Measurements from ENCODE around the gene CLIP4.

Gene CLIP4

DNA sequence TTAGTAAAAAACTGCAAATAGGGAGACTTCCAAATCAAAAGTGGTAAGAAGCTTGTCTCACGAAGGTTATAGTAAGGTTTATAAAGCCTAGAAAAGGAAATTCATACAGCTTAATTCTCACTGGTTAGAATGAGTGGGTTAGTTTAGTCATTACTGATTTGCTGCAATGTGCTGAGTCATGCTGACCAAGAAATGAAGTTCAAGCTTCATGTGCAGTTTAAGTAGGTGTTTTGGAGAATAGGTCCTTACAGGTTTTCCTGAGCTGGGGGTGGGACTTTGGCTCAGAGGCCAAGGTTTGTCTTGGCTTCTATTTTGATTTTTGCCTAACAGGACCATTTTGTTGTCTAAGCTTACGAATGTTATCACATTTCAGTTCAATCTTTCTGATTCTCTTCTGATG is 15.1 kb downstream of the CLIP4 start:
- Histone ChIP-seq H3K27me3 (ENCODE audit: control insufficient read depth in 1 of 2, insufficient read depth in 2 of 2, low read length in 2 of 2) (no peaks in the 10 kb centered on the region), H3K4me1 (ENCODE audit: control insufficient read depth in 1 of 2, insufficient read depth in 2 of 2, low read length in 2 of 2) (no peaks in the 10 kb centered on the region), H3K4me3 (ENCODE audit: low read depth in 1 of 2, low read length in 2 of 2) (no peak overlapping the region), H3K36me3 (ENCODE audit: control insufficient read depth in 1 of 2, insufficient read depth in 2 of 2, low read length in 2 of 2) (no peaks in the 10 kb centered on the region), H3K9ac (ENCODE audit: low read depth in 1 of 2, low read length in 2 of 2) (no peak overlapping the region), H3K9me3 (ENCODE audit: control insufficient read depth in 1 of 2, low read length in 2 of 2) (peaks cover 0 to 1% of the 10 kb centered on the region in 2 donors), H3K27ac (ENCODE audit: low read depth, low read length) (no peak overlapping the region)

DNA sequence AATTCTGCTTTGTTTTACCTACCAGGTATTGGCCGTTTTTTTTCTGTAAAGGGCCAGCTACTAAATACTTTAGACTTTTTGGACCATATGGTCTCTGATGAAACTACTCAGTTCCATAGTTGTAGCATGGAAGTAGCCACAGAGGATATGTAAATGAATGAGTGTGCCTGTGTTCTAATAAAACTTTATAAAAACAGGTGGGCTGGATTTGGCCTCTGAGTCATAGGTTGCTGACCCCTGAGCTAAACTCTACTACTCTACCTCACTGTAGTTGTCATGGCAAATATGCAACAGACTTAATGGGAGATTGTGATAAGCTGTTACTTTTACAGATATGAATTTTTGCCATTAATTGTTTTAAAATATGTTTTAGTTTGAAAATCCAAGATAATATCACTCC is 19.7 kb downstream of the CLIP4 start:
- no peaks in the 10 kb centered on the region for H3K27me3 ChIP-seq (ENCODE audit: control insufficient read depth in 1 of 2, insufficient read depth in 2 of 2, low read length in 2 of 2)
- no peaks in the 10 kb centered on the region for H3K36me3 ChIP-seq (ENCODE audit: control insufficient read depth in 1 of 2, insufficient read depth in 2 of 2, low read length in 2 of 2)
- H3K4me1 ChIP-seq (ENCODE audit: control insufficient read depth in 1 of 2, insufficient read depth in 2 of 2, low read length in 2 of 2): no peaks in the 10 kb centered on the region
- no peak overlapping the region for H3K27ac ChIP-seq (ENCODE audit: low read depth, low read length)
- no peak overlapping the region for H3K4me3 ChIP-seq (ENCODE audit: low read depth in 1 of 2, low read length in 2 of 2)
- no peak overlapping the region for H3K9ac ChIP-seq (ENCODE audit: low read depth in 1 of 2, low read length in 2 of 2)
- H3K9me3 ChIP-seq (ENCODE audit: control insufficient read depth in 1 of 2, low read length in 2 of 2): peaks cover 0 to 4% of the 10 kb centered on the region in 2 donors

DNA sequence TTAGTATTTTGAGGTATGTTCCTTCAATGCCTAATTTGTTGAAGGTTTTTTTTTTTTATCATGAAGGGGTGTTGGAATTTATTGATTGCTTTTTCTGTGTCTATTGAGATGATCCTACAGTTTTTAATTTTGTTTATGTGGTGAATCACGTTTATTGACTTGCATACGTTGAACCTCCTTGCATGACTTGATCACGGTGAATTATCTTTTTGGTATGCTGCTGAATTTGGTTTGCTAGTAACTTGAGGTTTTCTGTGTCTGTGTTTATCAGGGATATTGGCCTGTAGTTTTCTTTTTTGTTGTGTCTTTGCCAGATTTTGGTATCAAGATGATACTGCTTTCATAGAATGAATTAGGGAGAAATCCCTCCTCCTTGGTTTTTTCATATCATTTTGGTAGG is 23.9 kb downstream of the CLIP4 start:
- Histone ChIP-seq H3K4me1 (ENCODE audit: control insufficient read depth in 1 of 2, insufficient read depth in 2 of 2, low read length in 2 of 2) (no peaks in the 10 kb centered on the region), H3K9me3 (ENCODE audit: control insufficient read depth in 1 of 2, low read length in 2 of 2) (peaks cover 0 to 4% of the 10 kb centered on the region in 2 donors), H3K27ac (ENCODE audit: low read depth, low read length) (no peak overlapping the region), H3K36me3 (ENCODE audit: control insufficient read depth in 1 of 2, insufficient read depth in 2 of 2, low read length in 2 of 2) (peaks cover 6 to 8% of the 10 kb centered on the region in 2 donors), H3K9ac (ENCODE audit: low read depth in 1 of 2, low read length in 2 of 2) (no peak overlapping the region), H3K27me3 (ENCODE audit: control insufficient read depth in 1 of 2, insufficient read depth in 2 of 2, low read length in 2 of 2) (no peaks in the 10 kb centered on the region), H3K4me3 (ENCODE audit: low read depth in 1 of 2, low read length in 2 of 2) (no peak overlapping the region)

DNA sequence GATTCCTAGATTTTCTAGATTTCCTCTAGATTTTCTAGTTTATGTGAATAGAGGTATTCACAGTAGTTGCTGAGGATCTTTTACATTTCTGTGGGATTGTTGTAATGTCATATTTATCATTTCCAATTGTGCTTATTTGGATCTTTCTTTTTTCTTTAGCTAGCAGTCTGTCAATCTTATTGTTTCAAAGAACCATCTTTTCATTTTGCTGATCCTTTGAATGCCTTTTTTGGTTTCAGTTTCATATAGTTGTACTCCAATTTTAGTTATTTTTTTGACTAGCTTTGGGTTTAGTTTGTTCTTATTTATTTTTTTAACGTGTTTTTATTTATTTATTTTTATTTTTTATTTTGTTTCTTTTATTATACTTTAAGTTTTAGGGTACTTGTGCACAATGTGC is 24.5 kb downstream of the CLIP4 start:
- Histone ChIP-seq H3K27ac (ENCODE audit: low read depth, low read length) (no peak overlapping the region), H3K36me3 (ENCODE audit: control insufficient read depth in 1 of 2, insufficient read depth in 2 of 2, low read length in 2 of 2) (peaks cover 6 to 8% of the 10 kb centered on the region in 2 donors), H3K9ac (ENCODE audit: low read depth in 1 of 2, low read length in 2 of 2) (no peak overlapping the region), H3K4me1 (ENCODE audit: control insufficient read depth in 1 of 2, insufficient read depth in 2 of 2, low read length in 2 of 2) (no peaks in the 10 kb centered on the region), H3K9me3 (ENCODE audit: control insufficient read depth in 1 of 2, low read length in 2 of 2) (peaks cover 0 to 4% of the 10 kb centered on the region in 2 donors), H3K27me3 (ENCODE audit: control insufficient read depth in 1 of 2, insufficient read depth in 2 of 2, low read length in 2 of 2) (no peaks in the 10 kb centered on the region), H3K4me3 (ENCODE audit: low read depth in 1 of 2, low read length in 2 of 2) (no peak overlapping the region)

DNA sequence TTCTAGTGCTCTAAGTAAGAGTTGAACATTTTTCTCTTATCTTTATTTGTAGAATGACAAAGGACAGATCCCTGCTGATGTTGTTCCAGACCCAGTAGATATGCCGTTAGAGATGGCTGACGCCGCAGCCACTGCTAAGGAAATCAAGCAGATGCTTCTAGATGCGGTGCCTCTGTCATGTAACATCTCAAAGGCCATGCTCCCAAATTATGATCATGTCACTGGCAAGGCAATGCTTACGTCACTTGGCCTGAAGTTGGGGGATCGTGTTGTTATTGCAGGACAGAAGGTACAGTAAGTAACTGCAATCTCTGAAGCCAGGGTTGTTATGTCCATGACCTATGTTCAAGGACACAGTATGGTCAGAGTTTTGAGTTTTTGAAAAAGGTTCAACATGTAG is 28.4 kb downstream of the CLIP4 start:
- Histone ChIP-seq H3K9ac (ENCODE audit: low read depth in 1 of 2, low read length in 2 of 2) (no peak overlapping the region), H3K4me3 (ENCODE audit: low read depth in 1 of 2, low read length in 2 of 2) (no peak overlapping the region), H3K9me3 (ENCODE audit: control insufficient read depth in 1 of 2, low read length in 2 of 2) (no peaks in the 10 kb centered on the region), H3K27ac (ENCODE audit: low read depth, low read length) (no peak overlapping the region), H3K36me3 (ENCODE audit: control insufficient read depth in 1 of 2, insufficient read depth in 2 of 2, low read length in 2 of 2) (peaks cover 6 to 8% of the 10 kb centered on the region in 2 donors), H3K27me3 (ENCODE audit: control insufficient read depth in 1 of 2, insufficient read depth in 2 of 2, low read length in 2 of 2) (no peaks in the 10 kb centered on the region), H3K4me1 (ENCODE audit: control insufficient read depth in 1 of 2, insufficient read depth in 2 of 2, low read length in 2 of 2) (no peaks in the 10 kb centered on the region)

DNA sequence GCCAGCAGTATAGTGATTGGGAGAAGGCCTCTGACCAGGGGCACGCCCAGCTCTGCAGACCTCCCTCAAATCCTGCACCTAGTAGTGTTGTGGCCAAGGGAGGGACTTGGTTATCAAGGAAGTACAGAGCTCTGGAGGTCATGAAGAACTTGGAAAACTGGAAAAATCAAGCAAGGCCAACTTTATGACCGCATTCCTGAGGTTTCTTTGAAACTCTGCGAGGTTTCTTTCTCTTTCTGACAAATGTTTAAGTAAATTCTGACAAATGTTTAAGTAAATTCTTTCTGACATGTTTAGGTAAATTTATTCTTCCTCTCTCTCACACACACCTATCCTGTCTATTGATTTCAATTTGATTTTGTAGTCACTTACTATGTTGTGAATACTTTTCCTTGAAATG is 31.0 kb downstream of the CLIP4 start:
- peaks cover 6 to 8% of the 10 kb centered on the region in 2 donors for H3K36me3 ChIP-seq (ENCODE audit: control insufficient read depth in 1 of 2, insufficient read depth in 2 of 2, low read length in 2 of 2)
- H3K4me1 ChIP-seq (ENCODE audit: control insufficient read depth in 1 of 2, insufficient read depth in 2 of 2, low read length in 2 of 2): no peaks in the 10 kb centered on the region
- no peak overlapping the region for H3K4me3 ChIP-seq (ENCODE audit: low read depth in 1 of 2, low read length in 2 of 2)
- no peak overlapping the region for H3K27ac ChIP-seq (ENCODE audit: low read depth, low read length)
- no peaks in the 10 kb centered on the region for H3K27me3 ChIP-seq (ENCODE audit: control insufficient read depth in 1 of 2, insufficient read depth in 2 of 2, low read length in 2 of 2)
- H3K9me3 ChIP-seq (ENCODE audit: control insufficient read depth in 1 of 2, low read length in 2 of 2): no peaks in the 10 kb centered on the region
- no peak overlapping the region for H3K9ac ChIP-seq (ENCODE audit: low read depth in 1 of 2, low read length in 2 of 2)

DNA sequence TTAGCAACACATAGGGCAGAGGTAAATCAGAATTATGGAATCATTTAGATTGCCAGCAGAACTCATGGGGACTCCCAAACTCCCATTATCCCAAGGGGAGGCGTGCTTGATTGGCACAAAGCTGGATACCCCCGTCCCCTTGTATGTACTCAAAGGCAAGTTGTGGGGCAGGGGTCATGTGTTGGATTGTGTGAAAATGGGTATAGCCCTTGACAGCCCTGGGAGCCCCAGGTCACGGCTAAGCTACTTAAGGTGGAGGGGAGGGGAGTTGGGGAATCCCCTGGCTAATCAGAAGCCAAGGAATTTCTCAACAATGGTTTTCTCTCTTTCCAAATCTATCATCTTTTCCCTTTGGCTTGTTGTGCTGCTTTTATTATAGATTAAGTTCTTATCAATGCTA is 32.7 kb downstream of the CLIP4 start:
- Histone ChIP-seq H3K4me3 (ENCODE audit: low read depth in 1 of 2, low read length in 2 of 2) (no peak overlapping the region), H3K9ac (ENCODE audit: low read depth in 1 of 2, low read length in 2 of 2) (no peak overlapping the region), H3K27me3 (ENCODE audit: control insufficient read depth in 1 of 2, insufficient read depth in 2 of 2, low read length in 2 of 2) (no peaks in the 10 kb centered on the region), H3K4me1 (ENCODE audit: control insufficient read depth in 1 of 2, insufficient read depth in 2 of 2, low read length in 2 of 2) (no peaks in the 10 kb centered on the region), H3K27ac (ENCODE audit: low read depth, low read length) (no peak overlapping the region), H3K36me3 (ENCODE audit: control insufficient read depth in 1 of 2, insufficient read depth in 2 of 2, low read length in 2 of 2) (peaks cover 6 to 11% of the 10 kb centered on the region in 2 donors), H3K9me3 (ENCODE audit: control insufficient read depth in 1 of 2, low read length in 2 of 2) (no peaks in the 10 kb centered on the region)

DNA sequence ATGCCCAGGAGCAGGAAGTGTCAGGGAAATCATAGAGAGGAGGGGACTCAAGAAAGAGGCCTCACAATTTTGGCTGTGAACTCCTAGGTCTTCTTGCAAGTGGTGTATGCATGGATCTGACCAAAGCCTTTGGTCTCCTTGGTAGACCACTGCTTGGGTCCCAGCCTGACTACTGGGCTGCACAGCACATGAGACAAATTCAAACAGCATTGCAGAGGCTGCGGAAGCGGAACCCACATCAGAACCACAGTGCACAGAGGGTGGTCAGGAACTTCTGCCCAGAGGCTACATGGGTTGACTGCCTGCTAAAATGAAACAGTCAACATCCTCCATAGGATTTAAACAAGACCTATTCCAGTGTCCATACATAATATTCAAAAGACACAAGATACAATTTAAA is 39.4 kb downstream of the CLIP4 start:
- Histone ChIP-seq H3K27ac (ENCODE audit: low read depth, low read length) (no peak overlapping the region), H3K27me3 (ENCODE audit: control insufficient read depth in 1 of 2, insufficient read depth in 2 of 2, low read length in 2 of 2) (no peaks in the 10 kb centered on the region), H3K9ac (ENCODE audit: low read depth in 1 of 2, low read length in 2 of 2) (no peak overlapping the region), H3K4me3 (ENCODE audit: low read depth in 1 of 2, low read length in 2 of 2) (no peak overlapping the region), H3K9me3 (ENCODE audit: control insufficient read depth in 1 of 2, low read length in 2 of 2) (no peaks in the 10 kb centered on the region), H3K36me3 (ENCODE audit: control insufficient read depth in 1 of 2, insufficient read depth in 2 of 2, low read length in 2 of 2) (peaks cover 0 to 12% of the 10 kb centered on the region in 2 donors), H3K4me1 (ENCODE audit: control insufficient read depth in 1 of 2, insufficient read depth in 2 of 2, low read length in 2 of 2) (no peaks in the 10 kb centered on the region)

DNA sequence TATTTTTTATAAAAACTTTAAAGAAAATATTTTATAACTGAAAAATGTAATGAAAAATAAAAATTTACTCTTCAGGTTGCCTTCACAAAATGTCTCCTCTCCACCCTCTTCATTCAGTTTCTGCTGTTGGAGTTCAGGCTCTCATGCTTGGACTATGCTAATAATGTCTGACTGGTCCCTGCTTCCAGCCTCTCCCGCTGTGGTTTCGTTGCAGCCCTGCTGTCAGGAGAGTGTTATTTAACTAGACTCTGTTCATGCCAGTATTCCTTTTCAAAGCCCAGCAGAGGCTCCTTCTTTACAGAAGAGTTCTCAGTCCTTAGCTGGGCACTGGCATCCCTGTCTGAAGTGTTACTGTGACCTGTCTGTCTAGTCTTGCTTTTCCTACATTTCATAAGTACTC is 40.4 kb downstream of the CLIP4 start:
- Histone ChIP-seq H3K36me3 (ENCODE audit: control insufficient read depth in 1 of 2, insufficient read depth in 2 of 2, low read length in 2 of 2) (peaks cover 0 to 12% of the 10 kb centered on the region in 2 donors), H3K4me1 (ENCODE audit: control insufficient read depth in 1 of 2, insufficient read depth in 2 of 2, low read length in 2 of 2) (no peaks in the 10 kb centered on the region), H3K9me3 (ENCODE audit: control insufficient read depth in 1 of 2, low read length in 2 of 2) (no peaks in the 10 kb centered on the region), H3K4me3 (ENCODE audit: low read depth in 1 of 2, low read length in 2 of 2) (no peak overlapping the region), H3K27ac (ENCODE audit: low read depth, low read length) (no peak overlapping the region), H3K9ac (ENCODE audit: low read depth in 1 of 2, low read length in 2 of 2) (no peak overlapping the region), H3K27me3 (ENCODE audit: control insufficient read depth in 1 of 2, insufficient read depth in 2 of 2, low read length in 2 of 2) (no peaks in the 10 kb centered on the region)

DNA sequence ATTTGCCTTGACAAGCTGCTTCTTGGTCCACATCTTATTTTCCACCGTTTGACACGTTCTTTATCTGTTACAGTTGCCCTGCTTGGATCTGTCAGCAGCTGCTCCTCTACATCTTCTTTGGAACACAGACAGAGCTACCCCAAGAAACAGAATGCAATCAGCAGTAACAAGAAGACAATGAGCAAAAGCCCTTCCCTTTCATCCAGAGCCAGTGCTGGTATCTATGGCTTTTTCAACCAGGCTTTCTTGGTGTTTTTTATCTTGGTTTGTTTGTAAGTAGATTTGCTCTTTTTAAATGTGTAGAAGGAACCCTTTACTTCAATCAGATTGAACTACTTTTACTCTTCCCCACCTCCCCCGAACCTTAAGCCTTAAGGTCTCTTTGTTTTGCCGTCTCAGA is 41.9 kb downstream of the CLIP4 start:
- Histone ChIP-seq H3K9ac (ENCODE audit: low read depth in 1 of 2, low read length in 2 of 2) (no peak overlapping the region), H3K36me3 (ENCODE audit: control insufficient read depth in 1 of 2, insufficient read depth in 2 of 2, low read length in 2 of 2) (peaks cover 0 to 17% of the 10 kb centered on the region in 2 donors), H3K27me3 (ENCODE audit: control insufficient read depth in 1 of 2, insufficient read depth in 2 of 2, low read length in 2 of 2) (no peaks in the 10 kb centered on the region), H3K4me1 (ENCODE audit: control insufficient read depth in 1 of 2, insufficient read depth in 2 of 2, low read length in 2 of 2) (no peaks in the 10 kb centered on the region), H3K4me3 (ENCODE audit: low read depth in 1 of 2, low read length in 2 of 2) (no peak overlapping the region), H3K9me3 (ENCODE audit: control insufficient read depth in 1 of 2, low read length in 2 of 2) (no peaks in the 10 kb centered on the region), H3K27ac (ENCODE audit: low read depth, low read length) (no peak overlapping the region)

DNA sequence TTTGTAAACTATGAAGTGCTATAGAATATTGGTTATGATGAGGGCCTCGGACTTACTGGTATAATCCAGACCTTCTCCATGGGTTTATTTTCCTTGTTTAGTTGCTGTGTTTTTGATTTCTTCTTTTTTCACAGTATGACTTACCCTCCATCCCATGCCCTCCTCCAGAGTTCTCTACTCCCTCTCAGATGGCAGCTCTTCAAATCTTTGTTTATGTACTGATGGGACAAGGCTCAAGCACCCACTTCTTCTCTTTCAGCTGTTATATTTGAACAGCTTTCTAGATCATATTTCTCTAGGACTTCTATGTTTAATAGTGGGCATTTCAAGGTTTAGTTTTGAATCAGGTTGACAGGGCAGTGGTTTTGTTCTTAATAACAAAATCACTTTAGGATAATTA is 43.9 kb downstream of the CLIP4 start:
- no peaks in the 10 kb centered on the region for H3K9me3 ChIP-seq (ENCODE audit: control insufficient read depth in 1 of 2, low read length in 2 of 2)
- H3K9ac ChIP-seq (ENCODE audit: low read depth in 1 of 2, low read length in 2 of 2): no peak overlapping the region
- H3K27ac ChIP-seq (ENCODE audit: low read depth, low read length): no peak overlapping the region
- H3K4me3 ChIP-seq (ENCODE audit: low read depth in 1 of 2, low read length in 2 of 2): no peak overlapping the region
- H3K27me3 ChIP-seq (ENCODE audit: control insufficient read depth in 1 of 2, insufficient read depth in 2 of 2, low read length in 2 of 2): no peaks in the 10 kb centered on the region
- no peaks in the 10 kb centered on the region for H3K4me1 ChIP-seq (ENCODE audit: control insufficient read depth in 1 of 2, insufficient read depth in 2 of 2, low read length in 2 of 2)
- H3K36me3 ChIP-seq (ENCODE audit: control insufficient read depth in 1 of 2, insufficient read depth in 2 of 2, low read length in 2 of 2): peaks cover 0 to 14% of the 10 kb centered on the region in 2 donors

Measured in duodenal mucosa (tissue), 2 donors.